SU-DHL-6 (cell line): Measurements from ENCODE around the gene SRRM2.

Experiments
- EZH2phosphoT487 ChIP-seq: fragments of 200-600 bp; sonication (generic), shearing (Covaris generic); conservative IDR thresholded peaks from 2 replicates; pipeline ENCODE4 v1.6.1; 2018; ENCODE audit warnings: mild to moderate bottlenecking, antibody characterized with exemption, low read length, moderate library complexity, mixed read lengths
- TF ChIP-seq, protein P1 (sequence below): fragments of 200-600 bp; sonication (generic); IDR thresholded peaks from one replicate; pipeline ENCODE4 v1.5.1; 2017; ENCODE audit warnings: antibody characterized with exemption, mild to moderate bottlenecking, low read length, moderate library complexity; ENCODE audit not compliant: insufficient read depth, poor library complexity, severe bottlenecking

DNA sequence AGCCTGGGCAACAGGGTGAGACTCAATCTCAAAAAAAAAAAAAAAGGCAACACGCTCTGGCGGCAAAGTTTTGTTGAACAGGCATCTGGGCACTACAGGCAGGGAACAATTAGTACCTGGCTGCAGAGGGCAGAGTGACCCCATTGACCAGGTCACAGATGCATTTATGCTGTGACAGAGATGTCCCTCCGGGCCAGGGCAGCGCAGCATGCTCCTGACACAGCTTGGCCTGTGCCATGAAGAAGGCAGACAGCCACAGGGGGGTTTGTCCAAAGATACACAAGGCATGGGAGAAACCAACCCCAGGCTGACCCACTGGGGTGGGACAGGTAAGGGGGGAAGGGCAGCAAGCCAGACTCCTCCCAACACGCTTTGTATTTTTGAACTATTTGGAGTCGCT, 7.7 kb upstream of the SRRM2 start:
- TF ChIP-seq, protein P1, sequence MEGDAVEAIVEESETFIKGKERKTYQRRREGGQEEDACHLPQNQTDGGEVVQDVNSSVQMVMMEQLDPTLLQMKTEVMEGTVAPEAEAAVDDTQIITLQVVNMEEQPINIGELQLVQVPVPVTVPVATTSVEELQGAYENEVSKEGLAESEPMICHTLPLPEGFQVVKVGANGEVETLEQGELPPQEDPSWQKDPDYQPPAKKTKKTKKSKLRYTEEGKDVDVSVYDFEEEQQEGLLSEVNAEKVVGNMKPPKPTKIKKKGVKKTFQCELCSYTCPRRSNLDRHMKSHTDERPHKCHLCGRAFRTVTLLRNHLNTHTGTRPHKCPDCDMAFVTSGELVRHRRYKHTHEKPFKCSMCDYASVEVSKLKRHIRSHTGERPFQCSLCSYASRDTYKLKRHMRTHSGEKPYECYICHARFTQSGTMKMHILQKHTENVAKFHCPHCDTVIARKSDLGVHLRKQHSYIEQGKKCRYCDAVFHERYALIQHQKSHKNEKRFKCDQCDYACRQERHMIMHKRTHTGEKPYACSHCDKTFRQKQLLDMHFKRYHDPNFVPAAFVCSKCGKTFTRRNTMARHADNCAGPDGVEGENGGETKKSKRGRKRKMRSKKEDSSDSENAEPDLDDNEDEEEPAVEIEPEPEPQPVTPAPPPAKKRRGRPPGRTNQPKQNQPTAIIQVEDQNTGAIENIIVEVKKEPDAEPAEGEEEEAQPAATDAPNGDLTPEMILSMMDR = no peak
- no peak for TF ChIP-seq EZH2phosphoT487
